ENCODE measurements around the gene NCK1. TPM values are rescaled to one million over a fixed set of nuclear protein-coding genes. Genes with fewer than 3 reads are reported as not detected.

Gene NCK1
- total RNA-seq, 1 donor from 2014 or later: 38.1 TPM

DNA sequence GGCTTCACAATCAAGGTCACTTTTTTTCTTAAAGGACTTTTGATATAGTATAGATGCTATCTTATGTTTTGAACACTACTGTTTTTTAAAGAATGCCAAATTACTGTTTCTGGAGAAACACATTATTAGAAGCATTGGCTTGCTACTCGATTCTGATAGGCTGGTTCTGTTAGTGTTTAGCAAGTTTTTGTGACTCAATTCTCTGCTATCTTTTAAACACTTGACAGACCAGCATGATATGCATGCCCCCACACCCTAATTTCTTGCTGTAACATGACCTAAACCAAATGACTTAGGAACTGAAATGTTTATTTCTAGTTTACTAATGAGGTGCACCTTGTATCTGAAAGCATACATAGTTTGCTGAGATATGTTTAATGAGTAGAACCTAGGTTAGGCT is 90.3 kb downstream of the NCK1 start:
- H3K36me3 Mint-ChIP-seq (ENCODE audit: low read depth): no peaks in the 10 kb centered on the region
- H3K9me3 Mint-ChIP-seq (ENCODE audit: low read depth): no peaks in the 10 kb centered on the region
- no peak for TF ChIP-seq CTCF (IDR thresholded peaks at IDR 0.05)
- H3K27me3 Mint-ChIP-seq (ENCODE audit: low read depth): no peaks in the 10 kb centered on the region
- H3K27ac Mint-ChIP-seq (ENCODE audit: unreplicated experiment): no peak overlapping the region
- DNase-seq (ENCODE audit: low spot score): no peak
- H3K4me3 Mint-ChIP-seq (ENCODE audit: unreplicated experiment): no peak overlapping the region
- peaks cover 28% of the 10 kb centered on the region for H3K4me1 Mint-ChIP-seq (ENCODE audit: low read depth)

DNA sequence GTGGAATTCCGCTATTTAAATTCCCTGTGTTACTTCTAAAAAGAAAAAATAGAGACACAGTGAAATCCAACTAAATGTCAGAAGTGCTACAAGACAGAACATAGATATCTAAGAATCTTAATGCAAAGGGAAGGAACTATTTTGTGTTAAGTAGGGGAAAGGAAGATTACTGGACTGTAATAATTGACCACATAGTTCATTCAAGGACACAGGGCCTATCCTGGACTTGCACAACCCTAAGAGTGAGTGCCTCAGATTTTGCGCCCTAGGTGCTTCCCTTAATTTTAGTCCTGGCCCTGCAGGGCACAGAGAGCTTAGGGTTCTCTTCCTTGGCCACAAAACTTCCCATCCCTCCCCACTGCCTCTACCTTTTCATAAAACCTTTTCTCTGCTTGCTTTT is 92.2 kb downstream of the NCK1 start:
- Mint-ChIP-seq H3K27me3 (ENCODE audit: low read depth) (no peaks in the 10 kb centered on the region), H3K27ac (ENCODE audit: unreplicated experiment) (no peak overlapping the region), H3K36me3 (ENCODE audit: low read depth) (no peaks in the 10 kb centered on the region), H3K9me3 (ENCODE audit: low read depth) (no peaks in the 10 kb centered on the region), H3K4me3 (ENCODE audit: unreplicated experiment) (no peak overlapping the region), H3K4me1 (ENCODE audit: low read depth) (peaks cover 30% of the 10 kb centered on the region)
- no peak for DNase-seq (ENCODE audit: low spot score)
- TF ChIP-seq CTCF (IDR thresholded peaks at IDR 0.05): no peak

DNA sequence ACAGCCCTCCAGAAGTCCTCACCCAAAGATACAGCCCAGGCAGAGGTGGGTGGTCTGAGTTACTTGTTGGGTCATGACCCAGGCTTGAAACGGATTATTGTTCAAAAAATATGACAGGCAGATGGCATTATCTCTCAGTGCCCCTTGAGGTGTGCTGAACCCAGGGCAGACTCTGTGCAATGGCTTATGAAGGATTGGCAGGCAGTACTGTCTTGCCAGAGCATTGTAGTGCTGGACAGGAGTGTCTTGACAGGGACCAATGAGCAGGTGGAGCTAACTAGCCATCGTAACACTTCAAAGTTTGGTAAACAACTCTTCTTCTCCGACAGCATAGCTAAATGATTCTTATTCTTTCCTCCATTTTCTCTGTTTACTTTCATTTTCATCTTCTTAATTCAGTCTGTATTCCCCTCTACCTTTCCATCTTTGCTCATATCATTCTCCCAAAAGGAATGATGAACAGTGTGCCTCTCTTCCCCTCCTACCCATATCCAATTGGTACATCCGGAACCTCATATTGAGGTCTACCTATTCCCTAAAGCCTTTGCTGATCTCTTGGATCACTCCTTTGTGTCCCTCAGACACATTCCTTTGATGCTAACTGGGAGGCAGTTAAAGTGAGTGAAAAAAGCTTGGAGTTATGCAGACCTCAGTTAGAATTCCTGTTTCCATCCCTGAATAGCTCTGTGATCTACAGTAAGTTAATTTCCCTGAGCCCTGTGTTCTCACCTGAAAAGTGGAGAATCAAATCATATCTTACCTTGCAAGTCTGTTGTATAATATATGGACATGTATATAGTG is 93.2 kb downstream of the NCK1 start:
- Mint-ChIP-seq H3K27ac (ENCODE audit: unreplicated experiment) (peak overlapping the region; percentile 49), H3K4me3 (ENCODE audit: unreplicated experiment) (no peak overlapping the region), H3K36me3 (ENCODE audit: low read depth) (no peaks in the 10 kb centered on the region), H3K9me3 (ENCODE audit: low read depth) (no peaks in the 10 kb centered on the region), H3K4me1 (ENCODE audit: low read depth) (peaks cover 32% of the 10 kb centered on the region), H3K27me3 (ENCODE audit: low read depth) (no peaks in the 10 kb centered on the region)
- TF ChIP-seq CTCF (IDR thresholded peaks at IDR 0.05): no peak
- DNase-seq (ENCODE audit: low spot score): no peak

DNA sequence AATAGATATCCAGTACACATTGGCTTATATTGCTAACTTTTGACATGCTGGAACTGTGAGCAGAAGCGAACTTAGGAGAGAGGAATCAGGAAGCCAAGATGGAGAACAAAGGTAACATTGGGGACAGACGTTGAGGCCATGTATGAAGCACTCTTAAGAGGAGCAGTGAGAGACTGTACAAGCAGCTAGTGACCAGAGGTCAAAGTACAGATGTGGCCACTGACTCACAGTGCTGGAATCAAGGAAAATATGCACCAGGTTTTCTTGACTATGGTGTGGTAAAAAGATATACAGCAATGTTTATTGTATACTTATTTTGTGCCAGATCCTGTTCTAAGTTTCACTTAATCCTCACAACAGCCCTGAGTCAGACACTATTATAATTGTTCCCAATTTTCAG is 93.8 kb downstream of the NCK1 start:
- DNase-seq (ENCODE audit: low spot score): no peak
- no peaks in the 10 kb centered on the region for H3K9me3 Mint-ChIP-seq (ENCODE audit: low read depth)
- no peak for TF ChIP-seq CTCF (IDR thresholded peaks at IDR 0.05)
- peaks cover 36% of the 10 kb centered on the region for H3K4me1 Mint-ChIP-seq (ENCODE audit: low read depth)
- no peaks in the 10 kb centered on the region for H3K36me3 Mint-ChIP-seq (ENCODE audit: low read depth)
- no peak overlapping the region for H3K4me3 Mint-ChIP-seq (ENCODE audit: unreplicated experiment)
- H3K27ac Mint-ChIP-seq (ENCODE audit: unreplicated experiment): peak overlapping the region; percentile 49
- H3K27me3 Mint-ChIP-seq (ENCODE audit: low read depth): no peaks in the 10 kb centered on the region

DNA sequence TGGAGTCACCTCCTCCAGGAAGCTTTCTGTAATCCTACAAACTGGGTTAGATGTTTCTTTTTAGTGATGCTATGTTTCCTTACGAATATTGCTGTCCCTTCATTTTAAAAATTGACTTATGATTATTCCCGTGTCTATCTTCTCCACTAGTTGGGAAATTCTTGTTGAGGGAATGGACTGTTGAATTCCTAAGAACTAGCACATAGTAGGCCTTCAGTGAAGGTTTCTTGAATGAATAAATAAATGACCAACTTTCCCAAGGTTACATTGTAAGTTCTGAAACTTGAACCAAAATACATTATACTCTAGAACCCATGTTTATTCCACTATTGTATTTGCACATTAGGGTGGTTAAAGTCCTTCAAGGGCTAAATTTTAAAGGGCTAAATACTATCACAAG is 95.0 kb downstream of the NCK1 start:
- Mint-ChIP-seq H3K4me1 (ENCODE audit: low read depth) (peaks cover 44% of the 10 kb centered on the region), H3K36me3 (ENCODE audit: low read depth) (no peaks in the 10 kb centered on the region), H3K4me3 (ENCODE audit: unreplicated experiment) (no peak overlapping the region), H3K9me3 (ENCODE audit: low read depth) (no peaks in the 10 kb centered on the region), H3K27ac (ENCODE audit: unreplicated experiment) (no peak overlapping the region), H3K27me3 (ENCODE audit: low read depth) (no peaks in the 10 kb centered on the region)
- no peak for DNase-seq (ENCODE audit: low spot score)
- TF ChIP-seq CTCF (IDR thresholded peaks at IDR 0.05): no peak

Data from chondrocyte (in vitro differentiated cells).